Measurements from ENCODE around the gene CREB3L2.

Gene CREB3L2

DNA sequence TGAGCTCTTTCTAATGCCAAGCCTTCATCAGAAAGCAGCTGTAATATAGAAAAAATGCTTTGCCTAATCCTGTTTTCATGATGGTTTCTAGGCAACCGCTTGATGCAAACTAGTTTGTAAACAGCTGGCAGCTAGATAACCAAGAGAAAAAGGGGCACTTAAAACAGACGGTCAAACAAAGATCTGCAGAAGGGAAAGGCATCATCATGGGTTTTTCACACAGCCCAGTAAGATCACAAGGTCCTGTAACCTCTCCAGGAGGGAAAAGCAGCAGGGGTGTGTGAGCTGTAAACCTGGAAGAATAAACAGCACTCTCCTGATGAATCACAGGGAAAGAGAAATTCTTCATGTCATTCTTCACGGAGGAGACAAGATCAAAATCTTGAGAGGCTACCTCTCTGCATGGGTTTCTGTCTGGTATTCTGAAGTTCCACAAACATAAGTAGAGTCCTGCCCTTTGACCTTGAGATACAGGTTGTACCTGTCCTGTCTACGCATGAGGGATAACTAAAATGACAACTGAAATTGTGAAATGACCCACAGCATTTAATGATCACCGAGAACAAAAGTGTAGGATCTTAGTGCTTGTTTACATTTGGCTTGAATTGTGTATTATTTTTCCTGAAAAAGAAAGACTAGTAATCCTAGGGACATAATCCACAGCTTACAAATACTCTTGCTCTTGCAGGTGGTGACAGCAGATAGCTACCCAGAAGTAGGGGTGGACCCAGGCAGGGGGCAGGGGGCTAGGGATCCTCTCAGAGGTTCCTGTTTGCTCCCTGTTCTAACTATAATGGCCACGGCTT is 48.0 kb downstream of the CREB3L2 start:
- DNase-seq = no peak

DNA sequence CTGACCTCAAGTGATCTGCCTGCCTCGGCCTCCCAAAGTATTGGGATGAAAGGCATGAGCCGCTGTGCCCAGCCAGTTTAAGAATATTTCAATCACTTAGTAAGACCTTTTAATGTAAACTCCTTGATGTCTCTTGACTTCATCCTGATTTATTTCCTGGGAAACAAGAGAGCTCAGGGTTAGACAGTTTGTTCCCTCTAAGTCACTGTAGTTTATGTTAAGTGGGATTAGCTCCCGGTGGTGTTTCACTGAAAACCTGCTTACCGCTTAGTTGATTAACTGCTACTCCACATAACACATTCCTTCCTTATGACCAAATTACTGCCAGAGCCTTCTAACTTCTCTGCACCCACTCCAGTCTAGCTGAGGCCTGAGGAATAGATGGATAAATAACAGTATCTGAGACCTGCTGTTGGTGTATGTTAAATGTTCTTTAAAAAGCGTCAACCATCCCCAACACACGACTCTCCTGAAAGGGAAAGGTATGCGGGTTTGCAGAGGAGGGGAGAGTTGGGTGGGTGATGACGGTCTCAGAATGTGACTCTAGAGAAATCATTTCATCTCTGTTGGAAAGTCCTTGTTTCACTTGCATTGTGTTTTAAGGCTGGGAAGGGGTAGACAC is 48.7 kb downstream of the CREB3L2 start:
- no peak for DNase-seq

DNA sequence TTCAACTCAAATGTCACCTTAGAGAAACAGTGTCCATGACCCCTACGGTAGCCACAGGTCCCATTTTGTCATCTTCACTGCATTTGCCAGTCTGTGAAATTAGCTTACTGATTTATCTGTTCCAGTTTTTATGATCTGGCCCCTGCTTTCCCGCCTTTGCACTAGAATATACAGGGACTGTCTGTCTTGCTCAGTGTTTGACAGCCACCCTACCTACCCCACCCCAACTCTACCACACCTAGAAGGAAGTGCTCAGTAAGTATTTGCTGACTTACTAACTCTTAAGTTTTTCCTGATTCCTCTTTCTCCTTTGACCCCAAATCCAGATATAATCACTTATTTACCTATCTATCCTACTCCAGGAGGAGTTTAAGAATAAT is 49.5 kb downstream of the CREB3L2 start:
- no peak for DNase-seq

DNA sequence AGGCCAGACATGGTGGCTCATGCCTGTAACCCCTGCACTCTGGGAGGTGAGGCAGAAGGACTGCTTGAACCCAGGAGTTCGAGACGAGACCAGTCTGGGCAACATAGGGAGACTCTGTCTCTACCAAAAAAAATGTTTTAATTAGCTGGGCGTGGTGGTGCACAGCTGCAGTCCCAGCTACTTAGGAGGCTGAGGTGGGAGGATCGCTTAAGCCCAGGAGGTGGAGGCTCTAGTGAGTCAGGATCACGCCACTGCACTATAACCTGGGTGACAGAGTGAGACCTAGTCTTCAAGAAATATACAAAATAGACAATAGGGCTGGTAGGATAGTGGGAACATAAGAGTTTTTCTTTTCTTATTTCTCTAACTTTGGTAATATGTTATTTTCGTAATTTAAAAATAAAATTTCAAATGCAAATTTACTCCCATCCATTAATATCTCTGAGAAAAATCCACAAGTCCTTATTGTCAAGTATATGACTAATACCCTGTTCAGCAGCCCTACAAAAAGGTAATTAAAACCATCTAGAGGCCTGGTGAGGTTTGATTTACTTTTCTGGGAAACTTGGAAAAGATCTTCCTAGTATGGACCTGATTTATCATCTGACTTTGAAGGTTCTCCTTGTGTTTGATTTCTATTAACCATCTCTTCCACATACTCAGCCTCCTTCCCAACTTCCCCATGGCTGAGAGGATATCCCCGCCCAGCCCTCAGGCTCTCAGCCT is 50.0 kb downstream of the CREB3L2 start:
- no peak for DNase-seq

DNA sequence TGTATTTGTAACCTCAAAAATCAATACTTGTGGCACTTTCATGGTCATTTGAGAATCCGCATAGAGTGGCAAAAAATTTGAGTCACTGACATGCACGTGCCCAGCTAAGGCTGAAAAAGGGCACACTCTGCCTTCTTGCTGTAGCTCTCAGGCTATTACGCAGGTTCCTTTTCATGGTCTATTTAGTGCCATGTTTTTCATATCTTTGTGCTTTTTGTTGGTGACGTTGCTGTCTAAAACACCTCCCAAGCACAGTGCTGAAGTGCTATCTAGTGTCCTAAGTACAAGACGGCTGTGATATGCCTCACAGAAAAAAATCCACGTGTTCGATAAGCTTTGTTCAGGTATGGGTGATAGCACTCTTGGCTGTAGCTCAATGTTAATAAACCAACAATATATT is 50.9 kb downstream of the CREB3L2 start:
- DNase-seq = no peak

DNA sequence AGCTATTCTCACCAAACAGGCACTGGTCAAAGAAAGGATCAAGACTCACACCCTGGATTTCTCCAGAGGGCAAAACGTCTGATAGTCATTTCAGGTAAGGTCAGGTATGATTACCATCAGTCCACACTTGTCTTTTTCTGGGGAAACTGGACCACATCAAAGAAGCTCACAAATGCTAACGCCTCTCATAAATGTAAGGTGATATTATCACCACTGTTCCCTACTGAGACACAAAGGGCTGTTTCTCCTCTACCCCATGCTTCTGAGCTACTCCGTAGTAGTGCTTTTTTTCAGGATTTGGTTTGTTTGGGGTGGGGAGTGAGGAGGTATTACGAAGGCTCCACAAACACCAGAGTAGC is 51.6 kb downstream of the CREB3L2 start:
- no peak for DNase-seq

DNA sequence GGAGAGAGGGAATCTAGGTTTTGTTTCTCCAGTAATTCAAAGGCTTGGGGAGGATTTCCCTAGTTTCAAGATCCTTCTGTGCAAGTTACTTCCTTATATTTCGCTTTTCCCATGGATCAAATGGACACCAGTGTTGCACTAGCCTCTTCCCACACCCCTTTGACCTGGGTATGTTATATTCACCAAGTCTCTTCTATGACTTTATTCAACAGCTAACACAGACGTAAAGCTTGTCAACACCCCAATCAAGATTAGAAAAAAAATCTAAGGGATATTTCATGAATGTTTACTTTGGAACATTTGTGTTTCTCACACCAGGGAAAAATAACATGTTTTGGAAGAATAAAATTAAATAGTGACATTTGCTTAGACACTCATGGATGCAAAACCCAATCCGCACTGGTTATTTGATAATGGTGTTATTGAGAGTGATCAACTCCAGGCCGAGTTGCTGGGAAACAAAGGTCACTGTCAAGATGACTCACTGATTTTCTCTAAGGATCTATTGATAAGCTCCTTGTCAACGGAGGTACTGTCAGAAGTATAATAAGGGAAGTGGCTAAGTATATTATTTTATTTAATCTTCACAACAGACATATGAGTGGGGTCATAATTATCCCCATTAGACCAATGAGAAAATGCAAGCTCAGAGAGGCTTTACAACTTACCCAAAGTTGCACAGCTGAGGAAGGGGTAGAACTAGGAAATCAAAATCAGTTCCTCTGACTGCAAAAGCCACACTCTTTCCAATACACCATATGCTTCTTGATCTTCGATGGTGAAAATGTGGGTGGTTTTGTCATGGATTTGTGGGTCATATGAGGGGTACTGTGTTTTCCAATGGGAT is 52.2 kb downstream of the CREB3L2 start:
- no peak for DNase-seq

DNA sequence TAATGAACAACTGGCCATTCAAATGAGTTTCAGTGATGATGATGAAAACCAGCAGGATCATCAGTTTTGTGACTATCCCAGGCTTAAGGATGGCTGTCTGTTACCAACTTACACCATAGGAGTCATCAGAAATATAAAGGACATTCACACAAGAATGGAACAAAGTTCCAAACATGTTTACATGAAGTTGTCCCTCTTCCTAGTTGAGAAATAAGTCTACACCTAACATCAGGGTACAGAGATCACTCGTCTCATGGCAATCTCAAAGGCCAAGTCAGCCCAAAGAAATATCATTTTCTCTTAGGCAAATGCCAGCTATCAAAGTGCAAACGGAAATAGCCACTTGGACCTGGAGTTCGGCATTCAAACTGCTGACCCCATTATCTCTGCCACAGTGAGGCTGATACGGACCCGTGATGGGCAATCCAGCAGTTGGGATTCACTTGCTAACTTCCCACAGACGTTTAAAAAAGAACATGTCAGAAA is 53.0 kb downstream of the CREB3L2 start:
- no peak for DNase-seq

DNA sequence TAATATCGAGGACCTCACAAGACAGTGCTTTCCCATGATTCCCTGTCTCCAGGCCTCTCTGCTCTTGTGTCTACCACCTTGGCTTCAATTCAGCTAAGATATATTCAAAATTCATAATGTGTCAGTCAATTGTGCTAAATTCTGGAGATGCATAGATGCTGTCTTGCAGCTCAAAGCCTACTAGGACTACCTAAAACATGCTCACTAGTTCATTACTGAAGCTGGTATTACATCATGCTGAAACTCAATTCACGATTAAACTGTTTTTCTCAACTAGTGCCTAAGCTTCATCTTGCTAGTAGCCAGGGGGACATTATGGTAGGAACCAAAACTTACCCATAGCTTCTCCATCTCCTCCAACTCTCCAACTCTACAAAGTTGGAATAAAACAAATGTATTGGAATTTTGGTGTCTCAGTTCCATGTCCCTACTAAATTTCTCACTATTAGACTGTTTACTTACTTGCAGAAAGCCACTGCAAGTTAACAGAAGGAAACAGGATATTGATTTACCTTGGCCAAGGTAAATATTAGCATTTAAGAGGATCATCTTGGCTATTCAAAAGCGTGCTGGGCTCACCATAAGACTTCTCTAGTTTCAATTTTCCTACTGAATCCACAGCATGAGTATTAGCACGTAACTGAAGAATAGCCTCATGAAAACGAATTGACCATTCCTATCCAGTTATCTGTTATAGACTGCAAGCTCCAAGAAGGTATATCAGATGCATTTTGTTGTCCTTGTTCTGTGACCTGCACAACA is 53.6 kb downstream of the CREB3L2 start:
- no peak for DNase-seq

DNA sequence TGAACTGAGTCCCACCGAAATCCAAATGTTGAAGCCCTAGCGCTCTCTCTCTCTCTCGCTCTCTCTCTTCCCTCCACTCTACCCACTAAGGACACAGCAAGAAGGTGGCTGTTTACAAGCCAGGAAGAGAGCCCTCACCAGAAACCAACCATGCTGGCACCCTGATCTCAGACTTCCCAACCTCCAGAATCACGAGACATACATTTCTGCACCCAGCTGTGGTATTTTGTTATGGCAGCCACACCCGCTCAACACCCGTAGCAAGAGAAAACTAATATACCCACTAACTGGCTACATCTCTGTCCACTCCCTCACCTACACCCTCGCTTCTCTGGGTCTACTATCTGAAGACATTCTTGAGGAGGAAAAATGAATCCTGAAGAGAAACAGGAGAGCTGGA is 54.8 kb downstream of the CREB3L2 start:
- no peak for DNase-seq

DNA sequence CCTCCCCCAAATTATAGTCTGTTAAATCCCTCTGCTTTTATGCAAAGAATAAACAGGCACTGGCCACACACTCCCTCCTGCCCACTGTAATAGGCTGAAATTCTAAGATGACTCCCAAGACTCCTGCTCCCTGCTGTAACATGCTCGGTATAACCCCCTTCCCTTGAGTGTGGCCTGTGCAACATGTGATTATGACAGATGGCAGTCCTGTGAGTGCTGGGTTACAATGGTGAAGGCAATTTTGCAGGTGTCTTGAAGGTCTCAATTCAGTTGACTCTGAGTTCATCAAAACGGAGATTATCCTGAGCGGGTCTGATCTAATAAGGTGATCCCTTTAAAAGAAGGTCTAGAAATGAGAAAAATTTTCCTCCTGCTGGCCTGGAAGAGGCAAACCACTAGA is 55.9 kb downstream of the CREB3L2 start:
- no peak for DNase-seq

DNA sequence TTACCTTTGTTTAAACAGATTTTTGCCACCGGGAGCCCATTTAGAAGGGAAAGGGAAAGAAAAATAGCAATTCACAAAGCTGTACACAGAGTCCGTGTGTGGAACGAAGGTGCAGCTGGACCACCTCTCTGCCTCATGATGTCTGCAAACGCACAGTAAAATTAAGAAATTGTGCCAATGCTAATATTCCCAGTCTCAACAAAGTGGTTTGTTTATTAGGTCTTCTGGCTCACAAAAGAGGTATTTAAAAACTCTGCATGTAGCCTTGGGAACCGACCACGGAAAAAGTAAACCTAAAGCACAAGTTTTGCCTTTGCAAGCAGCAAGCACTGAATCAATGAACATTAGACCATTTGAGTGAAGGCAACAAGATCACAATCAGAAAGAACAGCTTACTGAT is 57.7 kb downstream of the CREB3L2 start:
- no peak for DNase-seq

DNA sequence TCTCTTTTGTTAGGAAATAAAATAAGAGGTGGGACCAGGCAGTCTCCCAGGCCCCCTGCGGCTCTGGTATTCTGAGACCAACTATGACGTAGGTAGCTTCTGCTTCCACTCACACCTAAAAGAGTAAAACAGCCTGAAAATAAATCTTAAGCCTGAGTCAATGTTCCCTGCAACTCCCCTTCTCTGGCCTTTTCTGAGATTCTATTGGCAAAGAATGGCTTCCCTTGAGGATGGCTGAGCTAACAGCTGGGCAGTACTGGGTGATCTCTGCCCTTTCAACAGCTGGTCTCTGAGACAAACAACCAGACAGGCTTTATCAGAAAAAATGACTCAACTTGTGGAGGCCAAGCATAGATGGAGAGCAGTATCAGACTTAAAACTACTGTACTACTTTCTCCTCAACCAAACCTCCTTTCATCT is 58.7 kb downstream of the CREB3L2 start:
- no peak for DNase-seq

DNA sequence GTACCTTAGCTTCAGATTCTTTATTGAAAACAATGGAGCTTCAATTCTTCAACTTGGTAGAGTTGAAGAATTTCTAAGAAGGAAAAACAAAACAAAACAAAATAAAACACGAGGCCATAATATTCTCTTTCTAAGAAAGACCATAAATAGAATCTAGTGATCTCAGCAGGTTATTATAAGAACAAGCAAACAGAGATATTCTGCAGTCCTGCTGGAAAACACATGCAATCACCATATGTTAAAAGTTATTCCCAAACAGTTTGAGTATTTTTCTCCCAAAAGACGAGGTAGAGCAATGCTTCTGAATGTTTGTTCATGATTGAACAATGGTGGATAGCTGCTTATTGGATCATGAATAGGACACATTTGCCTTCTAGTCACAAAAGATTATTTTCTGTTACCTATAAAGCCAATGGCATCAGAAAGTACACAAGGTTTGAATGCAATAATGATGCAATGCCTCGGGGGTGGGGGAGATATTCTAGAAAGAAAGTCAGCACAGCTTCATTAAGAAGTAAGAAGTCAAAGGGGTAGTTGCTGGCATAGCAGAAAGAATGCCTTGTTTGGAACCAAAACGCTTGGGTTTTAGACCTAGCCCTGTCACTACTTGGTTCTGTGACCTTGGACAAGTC is 59.3 kb downstream of the CREB3L2 start:
- no peak for DNase-seq

DNA sequence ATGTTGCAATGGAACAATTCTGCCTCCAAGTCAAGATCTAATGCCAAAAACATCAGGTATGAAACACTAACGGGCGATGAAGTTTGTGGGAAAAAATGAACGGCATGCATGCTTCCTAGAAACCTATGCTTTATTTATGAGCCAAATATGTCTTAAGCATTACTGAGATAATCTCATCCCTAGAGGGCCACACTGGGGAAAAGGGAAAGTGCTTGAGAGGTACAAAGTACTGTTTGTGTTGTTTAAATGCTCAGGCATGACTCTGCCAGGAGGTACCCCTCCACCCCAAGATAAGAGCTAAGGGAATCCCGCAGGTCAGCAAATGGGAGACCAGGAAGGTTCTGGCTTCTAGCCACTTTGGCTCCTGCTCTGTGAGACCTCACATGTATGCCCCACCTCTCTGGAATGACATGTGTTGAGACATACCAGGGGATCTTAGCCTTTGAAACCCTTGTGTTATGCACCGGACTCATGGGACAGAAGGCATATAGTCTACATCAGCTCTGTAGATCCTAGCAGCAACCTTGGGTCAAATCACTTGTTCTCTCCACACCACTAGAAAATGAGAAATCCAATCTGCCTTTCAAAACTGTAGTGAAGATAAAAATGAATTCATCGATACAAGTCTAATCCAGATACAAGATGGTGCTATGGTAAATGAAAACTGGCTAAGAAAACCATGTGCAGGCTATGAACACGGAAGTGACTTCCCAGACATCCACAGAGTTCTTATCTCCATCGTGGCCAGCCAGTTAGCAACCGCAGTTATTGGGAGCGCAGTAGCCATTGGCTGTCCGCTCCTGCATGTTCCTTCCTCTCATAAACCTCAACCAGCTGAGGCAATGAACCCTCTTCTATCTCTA is 61.0 kb downstream of the CREB3L2 start:
- no peak for DNase-seq

DNA sequence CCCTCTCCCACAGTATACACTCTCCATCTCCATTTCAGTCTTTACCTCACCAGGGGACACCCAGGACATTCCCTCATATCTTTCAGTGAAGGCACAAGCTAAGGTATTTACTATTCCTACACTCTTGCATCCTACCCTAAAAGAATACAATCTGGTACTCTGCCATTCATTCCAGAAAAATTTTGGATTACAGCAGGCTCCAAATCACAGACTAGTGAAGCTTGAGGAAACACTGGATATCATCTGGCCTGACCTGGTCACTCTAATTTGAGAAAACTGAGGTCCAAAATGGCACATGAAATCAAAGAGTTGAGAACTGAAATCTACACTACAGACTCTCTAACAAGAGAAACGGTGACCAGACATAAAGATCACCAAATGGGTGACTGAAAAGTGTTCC is 61.7 kb downstream of the CREB3L2 start:
- no peak for DNase-seq

DNA sequence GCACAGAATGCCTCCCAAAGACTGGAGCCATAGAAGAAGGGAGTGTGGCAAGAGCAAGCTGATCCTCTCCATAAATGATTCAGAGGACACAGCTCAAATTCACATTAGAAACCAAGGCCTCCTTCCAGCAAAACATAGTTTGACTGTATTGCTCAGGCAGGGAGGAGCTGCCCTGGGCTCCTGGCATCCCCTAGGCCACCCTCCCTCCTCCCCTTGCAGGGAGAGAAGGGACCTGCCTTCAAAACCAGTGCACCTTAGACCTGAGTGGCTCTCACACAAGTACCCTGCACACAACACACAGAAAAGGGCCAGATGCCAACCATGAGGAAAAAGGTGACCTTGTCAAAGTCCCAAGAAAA is 64.7 kb downstream of the CREB3L2 start:
- no peak for DNase-seq

DNA sequence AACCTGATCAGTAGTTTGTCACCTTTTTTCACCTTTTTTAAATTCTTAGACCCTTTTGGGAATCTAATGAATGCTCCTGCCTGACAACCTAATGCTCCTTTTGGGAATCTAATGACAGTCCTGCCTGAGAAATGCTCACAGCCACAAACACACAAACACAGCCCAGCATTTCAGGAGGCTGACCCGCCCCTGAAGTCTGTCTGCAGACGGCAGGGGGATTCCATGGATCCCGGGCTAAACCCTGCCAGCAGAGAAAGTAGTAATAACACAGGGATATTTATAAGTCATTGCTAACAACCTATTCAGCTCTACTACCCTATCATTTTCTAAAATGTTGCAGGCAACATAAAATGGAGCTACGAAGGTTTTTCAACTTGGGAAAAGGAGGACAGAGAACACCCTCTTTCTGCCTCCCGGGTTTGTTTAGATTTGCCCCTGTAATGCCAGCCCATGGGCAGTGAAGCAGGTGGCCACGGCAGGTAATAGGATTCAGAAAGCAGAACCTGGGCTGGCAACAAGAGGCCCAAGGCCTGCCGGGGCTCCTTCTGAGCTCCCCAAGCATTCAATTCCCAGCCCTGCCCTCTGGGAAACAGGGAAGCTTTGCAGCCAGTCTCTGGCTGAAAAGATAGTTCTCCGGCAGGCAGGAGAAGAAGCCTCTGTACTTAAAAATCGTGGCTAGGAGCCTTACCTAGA is 65.2 kb downstream of the CREB3L2 start:
- DNase-seq = no peak
